ENCODE data around the gene DBF4. TPM values are rescaled to one million over a fixed set of nuclear protein-coding genes. Genes with fewer than 3 reads are reported as not detected.
"Not testable (repeated sequence)": the region's sequence is repeated elsewhere in the genome, so short reads cannot be mapped to it uniquely, and the experiment has no call there.

Gene DBF4, protein sequence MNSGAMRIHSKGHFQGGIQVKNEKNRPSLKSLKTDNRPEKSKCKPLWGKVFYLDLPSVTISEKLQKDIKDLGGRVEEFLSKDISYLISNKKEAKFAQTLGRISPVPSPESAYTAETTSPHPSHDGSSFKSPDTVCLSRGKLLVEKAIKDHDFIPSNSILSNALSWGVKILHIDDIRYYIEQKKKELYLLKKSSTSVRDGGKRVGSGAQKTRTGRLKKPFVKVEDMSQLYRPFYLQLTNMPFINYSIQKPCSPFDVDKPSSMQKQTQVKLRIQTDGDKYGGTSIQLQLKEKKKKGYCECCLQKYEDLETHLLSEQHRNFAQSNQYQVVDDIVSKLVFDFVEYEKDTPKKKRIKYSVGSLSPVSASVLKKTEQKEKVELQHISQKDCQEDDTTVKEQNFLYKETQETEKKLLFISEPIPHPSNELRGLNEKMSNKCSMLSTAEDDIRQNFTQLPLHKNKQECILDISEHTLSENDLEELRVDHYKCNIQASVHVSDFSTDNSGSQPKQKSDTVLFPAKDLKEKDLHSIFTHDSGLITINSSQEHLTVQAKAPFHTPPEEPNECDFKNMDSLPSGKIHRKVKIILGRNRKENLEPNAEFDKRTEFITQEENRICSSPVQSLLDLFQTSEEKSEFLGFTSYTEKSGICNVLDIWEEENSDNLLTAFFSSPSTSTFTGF
- 10 to 100 TPM in 1 of 2 donors, 1 to 10 TPM in 1; 4.0 to 27.0 TPM for total RNA-seq
- polyA plus RNA-seq = 1 to 10 TPM; 2.3 to 3.4 TPM

DNA sequence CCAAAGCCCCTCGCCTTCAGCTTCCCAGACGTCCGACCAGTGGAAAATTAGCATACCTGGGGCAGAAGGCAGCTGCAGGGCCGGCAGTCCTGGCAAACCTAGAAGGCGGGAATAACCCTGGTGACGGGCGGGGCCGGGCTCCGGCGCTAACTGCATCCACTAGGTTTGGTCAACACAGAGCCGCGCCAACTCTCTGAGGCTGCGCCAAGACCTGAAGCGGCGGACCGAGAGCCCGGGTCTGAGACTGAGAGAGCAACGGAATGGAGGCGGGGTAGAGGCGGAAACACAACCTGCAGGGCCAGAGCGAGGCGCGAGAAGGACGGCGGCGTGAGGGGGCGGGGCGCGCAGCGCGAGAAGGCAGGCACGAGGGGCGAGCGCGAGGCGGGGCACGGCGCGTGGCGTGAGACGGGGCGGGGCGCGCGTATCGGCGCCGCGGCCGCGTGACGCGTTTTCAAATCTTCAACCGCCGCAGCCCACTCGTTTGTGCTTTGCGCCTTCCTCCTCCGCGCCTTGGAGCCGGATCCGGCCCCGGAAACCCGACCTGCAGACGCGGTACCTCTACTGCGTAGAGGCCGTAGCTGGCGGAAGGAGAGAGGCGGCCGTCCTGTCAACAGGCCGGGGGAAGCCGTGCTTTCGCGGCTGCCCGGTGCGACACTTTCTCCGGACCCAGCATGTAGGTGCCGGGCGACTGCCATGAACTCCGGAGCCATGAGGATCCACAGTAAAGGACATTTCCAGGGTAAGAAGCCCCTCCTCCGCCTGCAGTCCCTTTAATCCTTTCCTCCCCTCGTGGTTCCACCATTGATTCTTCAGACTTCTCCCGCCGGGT, at the start of gene DBF4, which contains the start of gene SLC25A40:
Gene DBF4 (plus strand): TSS at position 454 of the 829 bp plus-strand sequence. CDS start 240 bp downstream, at position 694.
Gene SLC25A40 (minus strand): TSS at position 321 of the 829 bp plus-strand sequence. CDS start 17,633 bp downstream, outside the sequence.
- Histone ChIP-seq H3K4me3 (ENCODE audit: low read depth in 1 of 3, low read length in 3 of 3) (peak within 1 kb of the TSS; percentile 82 to 97 (median 87)), H3K9ac (ENCODE audit: low read depth in 1 of 2, low read length in 2 of 2) (peak within 1 kb of the TSS; percentile 86 to 95), H3K27me3 (ENCODE audit: control insufficient read depth in 4 of 4, insufficient read depth in 4 of 4, low read length in 3 of 4) (no peaks in the 10 kb centered on the region), H3K4me1 (ENCODE audit: control insufficient read depth in 4 of 4, insufficient read depth in 4 of 4, low read length in 3 of 4) (peaks cover 1 to 22% (median 4%) of the 10 kb centered on the region in 4 donors), H3K9me3 (ENCODE audit: control insufficient read depth in 4 of 4, low read length in 3 of 4) (no peaks in the 10 kb centered on the region), H3K36me3 (ENCODE audit: control insufficient read depth in 4 of 4, insufficient read depth in 3 of 4, low read depth in 1 of 4, low read length in 3 of 4) (peaks cover 0 to 1% (median 0%) of the 10 kb centered on the region in 4 donors), H3K27ac (ENCODE audit: low read depth in 1 of 2, low read length in 2 of 2) (peak within 1 kb of the TSS; percentile 89 to 95)
- WGBS = 2% methylated on average over 84 of the region's 84 CpGs
- DNase-seq (ENCODE audit: low spot score) = peak; percentile 94
- TF ChIP-seq ZBTB33 (IDR thresholded peaks at IDR 0.05) = no peak
- TF ChIP-seq JUND (IDR thresholded peaks at IDR 0.05) = no peak
- TF ChIP-seq FOXA1 (IDR thresholded peaks at IDR 0.05) = peak; percentile 52
- no peak for TF ChIP-seq ATF3 (IDR thresholded peaks at IDR 0.05)
- TF ChIP-seq RXRA (IDR thresholded peaks at IDR 0.05) = peak in 1 of 2 donors; percentile 42
- TF ChIP-seq, protein P1, sequence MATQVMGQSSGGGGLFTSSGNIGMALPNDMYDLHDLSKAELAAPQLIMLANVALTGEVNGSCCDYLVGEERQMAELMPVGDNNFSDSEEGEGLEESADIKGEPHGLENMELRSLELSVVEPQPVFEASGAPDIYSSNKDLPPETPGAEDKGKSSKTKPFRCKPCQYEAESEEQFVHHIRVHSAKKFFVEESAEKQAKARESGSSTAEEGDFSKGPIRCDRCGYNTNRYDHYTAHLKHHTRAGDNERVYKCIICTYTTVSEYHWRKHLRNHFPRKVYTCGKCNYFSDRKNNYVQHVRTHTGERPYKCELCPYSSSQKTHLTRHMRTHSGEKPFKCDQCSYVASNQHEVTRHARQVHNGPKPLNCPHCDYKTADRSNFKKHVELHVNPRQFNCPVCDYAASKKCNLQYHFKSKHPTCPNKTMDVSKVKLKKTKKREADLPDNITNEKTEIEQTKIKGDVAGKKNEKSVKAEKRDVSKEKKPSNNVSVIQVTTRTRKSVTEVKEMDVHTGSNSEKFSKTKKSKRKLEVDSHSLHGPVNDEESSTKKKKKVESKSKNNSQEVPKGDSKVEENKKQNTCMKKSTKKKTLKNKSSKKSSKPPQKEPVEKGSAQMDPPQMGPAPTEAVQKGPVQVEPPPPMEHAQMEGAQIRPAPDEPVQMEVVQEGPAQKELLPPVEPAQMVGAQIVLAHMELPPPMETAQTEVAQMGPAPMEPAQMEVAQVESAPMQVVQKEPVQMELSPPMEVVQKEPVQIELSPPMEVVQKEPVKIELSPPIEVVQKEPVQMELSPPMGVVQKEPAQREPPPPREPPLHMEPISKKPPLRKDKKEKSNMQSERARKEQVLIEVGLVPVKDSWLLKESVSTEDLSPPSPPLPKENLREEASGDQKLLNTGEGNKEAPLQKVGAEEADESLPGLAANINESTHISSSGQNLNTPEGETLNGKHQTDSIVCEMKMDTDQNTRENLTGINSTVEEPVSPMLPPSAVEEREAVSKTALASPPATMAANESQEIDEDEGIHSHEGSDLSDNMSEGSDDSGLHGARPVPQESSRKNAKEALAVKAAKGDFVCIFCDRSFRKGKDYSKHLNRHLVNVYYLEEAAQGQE (IDR thresholded peaks at IDR 0.05) = peak; percentile 23
- TF ChIP-seq YY1 (IDR thresholded peaks at IDR 0.05) = peak; percentile 53
- peak in 1 of 2 donors; percentile 34 for TF ChIP-seq RAD21 (IDR thresholded peaks at IDR 0.05)
- peak; percentile 48 for TF ChIP-seq SP1 (IDR thresholded peaks at IDR 0.05)
- TF ChIP-seq, protein P2, sequence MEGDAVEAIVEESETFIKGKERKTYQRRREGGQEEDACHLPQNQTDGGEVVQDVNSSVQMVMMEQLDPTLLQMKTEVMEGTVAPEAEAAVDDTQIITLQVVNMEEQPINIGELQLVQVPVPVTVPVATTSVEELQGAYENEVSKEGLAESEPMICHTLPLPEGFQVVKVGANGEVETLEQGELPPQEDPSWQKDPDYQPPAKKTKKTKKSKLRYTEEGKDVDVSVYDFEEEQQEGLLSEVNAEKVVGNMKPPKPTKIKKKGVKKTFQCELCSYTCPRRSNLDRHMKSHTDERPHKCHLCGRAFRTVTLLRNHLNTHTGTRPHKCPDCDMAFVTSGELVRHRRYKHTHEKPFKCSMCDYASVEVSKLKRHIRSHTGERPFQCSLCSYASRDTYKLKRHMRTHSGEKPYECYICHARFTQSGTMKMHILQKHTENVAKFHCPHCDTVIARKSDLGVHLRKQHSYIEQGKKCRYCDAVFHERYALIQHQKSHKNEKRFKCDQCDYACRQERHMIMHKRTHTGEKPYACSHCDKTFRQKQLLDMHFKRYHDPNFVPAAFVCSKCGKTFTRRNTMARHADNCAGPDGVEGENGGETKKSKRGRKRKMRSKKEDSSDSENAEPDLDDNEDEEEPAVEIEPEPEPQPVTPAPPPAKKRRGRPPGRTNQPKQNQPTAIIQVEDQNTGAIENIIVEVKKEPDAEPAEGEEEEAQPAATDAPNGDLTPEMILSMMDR (IDR thresholded peaks at IDR 0.05; ENCODE audit: low read depth, low read length, missing input control) = no peak
- TF ChIP-seq EGR1 (IDR thresholded peaks at IDR 0.05; ENCODE audit: low read depth in 2 of 2) = peak in 1 of 2 donors; percentile 44
- peak in 1 of 2 donors; percentile 55 for TF ChIP-seq GABPA (IDR thresholded peaks at IDR 0.05 in 1 of 2, conservative IDR thresholded peaks at IDR 0.05 in 1 of 2)
- TF ChIP-seq NR2F2 (IDR thresholded peaks at IDR 0.05) = no peak
- TF ChIP-seq TAF1 (conservative IDR thresholded peaks at IDR 0.05) = peak; percentile 54
- TF ChIP-seq HNF4G (IDR thresholded peaks at IDR 0.05) = no peak
- TF ChIP-seq HNF4A (conservative IDR thresholded peaks at IDR 0.05) = peak; percentile 33 to 48
- peak; percentile 49 for TF ChIP-seq FOXA2 (IDR thresholded peaks at IDR 0.05)
- TF ChIP-seq MAX (IDR thresholded peaks at IDR 0.05) = peak; percentile 32

- not testable (repeated sequence) for H3K4me1 ChIP-seq (ENCODE audit: control insufficient read depth in 4 of 4, insufficient read depth in 4 of 4, low read length in 3 of 4); DNase-seq (ENCODE audit: low spot score); H3K9ac ChIP-seq (ENCODE audit: low read depth in 1 of 2, low read length in 2 of 2); H3K27ac ChIP-seq (ENCODE audit: low read depth in 1 of 2, low read length in 2 of 2); H3K36me3 ChIP-seq (ENCODE audit: control insufficient read depth in 4 of 4, insufficient read depth in 3 of 4, low read depth in 1 of 4, low read length in 3 of 4); H3K9me3 ChIP-seq (ENCODE audit: control insufficient read depth in 4 of 4, low read length in 3 of 4); H3K27me3 ChIP-seq (ENCODE audit: control insufficient read depth in 4 of 4, insufficient read depth in 4 of 4, low read length in 3 of 4); H3K4me3 ChIP-seq (ENCODE audit: low read depth in 1 of 3, low read length in 3 of 3)
- WGBS = 98% methylated on average over 1 of the region's 1 CpG
Measured at GRCh38 chr7:87828383-87828782, 47.9 kb upstream of the DBF4 start.

Data from liver (tissue), 9 donors.